ENCODE data around the gene MTCL3.
A peak's percentile ranks its signal among the peaks of the same experiment; 100 is the strongest.

Gene MTCL3

GRCh38 chr6:127497410-127497809 lies 21.7 kb downstream of the MTCL3 start:
- no peaks in the 10 kb centered on the region for H3K36me3 ChIP-seq (ENCODE audit: insufficient read depth, low read length)
- H3K4me2 ChIP-seq (ENCODE audit: insufficient read depth, low read length): no peak overlapping the region
- H3K27me3 ChIP-seq (ENCODE audit: insufficient read depth, low read length, poor library complexity): no peaks in the 10 kb centered on the region
- H3K9ac ChIP-seq (ENCODE audit: low read depth, low read length): no peak overlapping the region
- H3K4me1 ChIP-seq (ENCODE audit: insufficient read depth, low read length): peaks cover 12% of the 10 kb centered on the region
- H3K4me3 ChIP-seq (ENCODE audit: low read depth in 1 of 2, low read length in 2 of 2): no peak overlapping the region
- TF ChIP-seq CTCF (IDR thresholded peaks at IDR 0.05; ENCODE audit: borderline replicate concordance, extremely low read depth, low read length, poor library complexity, severe bottlenecking) (no peak), EZH2 (IDR thresholded peaks at IDR 0.05; ENCODE audit: borderline replicate concordance, low read depth, low read length, severe bottlenecking) (no peak)
- H3K27ac ChIP-seq (ENCODE audit: low read length): no peak overlapping the region
- H2AFZ ChIP-seq (ENCODE audit: low read depth, low read length): no peak overlapping the region
- no peaks in the 10 kb centered on the region for H3K9me3 ChIP-seq (ENCODE audit: insufficient read depth, low read length, severe bottlenecking)
- ATAC-seq (ENCODE audit: insufficient read depth, low read depth) (no peak), DNase-seq (no peak)
- H3K79me2 ChIP-seq (ENCODE audit: insufficient read depth, low read length): no peaks in the 10 kb centered on the region
- H4K20me1 ChIP-seq (ENCODE audit: insufficient read depth, low read length): no peaks in the 10 kb centered on the region

- Histone ChIP-seq H4K20me1 (ENCODE audit: insufficient read depth, low read length) (no peaks in the 10 kb centered on the region), H3K79me2 (ENCODE audit: insufficient read depth, low read length) (no peaks in the 10 kb centered on the region), H2AFZ (ENCODE audit: low read depth, low read length) (no peak overlapping the region), H3K27ac (ENCODE audit: low read length) (no peak overlapping the region), H3K36me3 (ENCODE audit: insufficient read depth, low read length) (no peaks in the 10 kb centered on the region), H3K9me3 (ENCODE audit: insufficient read depth, low read length, severe bottlenecking) (no peaks in the 10 kb centered on the region), H3K4me1 (ENCODE audit: insufficient read depth, low read length) (peaks cover 12% of the 10 kb centered on the region), H3K4me2 (ENCODE audit: insufficient read depth, low read length) (no peak overlapping the region), H3K9ac (ENCODE audit: low read depth, low read length) (no peak overlapping the region), H3K4me3 (ENCODE audit: low read depth in 1 of 2, low read length in 2 of 2) (no peak overlapping the region), H3K27me3 (ENCODE audit: insufficient read depth, low read length, poor library complexity) (no peaks in the 10 kb centered on the region)
- DNase-seq: no peak
- ATAC-seq (ENCODE audit: insufficient read depth, low read depth): no peak
- TF ChIP-seq CTCF (IDR thresholded peaks at IDR 0.05; ENCODE audit: borderline replicate concordance, extremely low read depth, low read length, poor library complexity, severe bottlenecking): no peak
- TF ChIP-seq EZH2 (IDR thresholded peaks at IDR 0.05; ENCODE audit: borderline replicate concordance, low read depth, low read length, severe bottlenecking): no peak
These were observed 22.7 kb downstream of the MTCL3 start for GRCh38 chr6:127496471-127496870.

GRCh38 chr6:127494240-127494767 lies 24.8 kb downstream of the MTCL3 start:
- TF ChIP-seq EZH2 (IDR thresholded peaks at IDR 0.05; ENCODE audit: borderline replicate concordance, low read depth, low read length, severe bottlenecking): no peak
- no peak for TF ChIP-seq CTCF (IDR thresholded peaks at IDR 0.05; ENCODE audit: borderline replicate concordance, extremely low read depth, low read length, poor library complexity, severe bottlenecking)
- H3K27ac ChIP-seq (ENCODE audit: low read length): peak overlapping the region; percentile 50
- H3K79me2 ChIP-seq (ENCODE audit: insufficient read depth, low read length): no peaks in the 10 kb centered on the region
- no peak overlapping the region for H3K4me3 ChIP-seq (ENCODE audit: low read depth in 1 of 2, low read length in 2 of 2)
- H3K4me2 ChIP-seq (ENCODE audit: insufficient read depth, low read length): no peak overlapping the region
- no peaks in the 10 kb centered on the region for H3K27me3 ChIP-seq (ENCODE audit: insufficient read depth, low read length, poor library complexity)
- H3K4me1 ChIP-seq (ENCODE audit: insufficient read depth, low read length): peaks cover 12% of the 10 kb centered on the region
- H3K9me3 ChIP-seq (ENCODE audit: insufficient read depth, low read length, severe bottlenecking): no peaks in the 10 kb centered on the region
- H3K36me3 ChIP-seq (ENCODE audit: insufficient read depth, low read length): no peaks in the 10 kb centered on the region
- no peaks in the 10 kb centered on the region for H4K20me1 ChIP-seq (ENCODE audit: insufficient read depth, low read length)
- H3K9ac ChIP-seq (ENCODE audit: low read depth, low read length): no peak overlapping the region
- DNase-seq: no peak
- peak; percentile 84 for ATAC-seq (ENCODE audit: insufficient read depth, low read depth)
- H2AFZ ChIP-seq (ENCODE audit: low read depth, low read length): no peak overlapping the region

GRCh38 chr6:127489248-127489647 lies 29.9 kb downstream of the MTCL3 start:
- Histone ChIP-seq H2AFZ (ENCODE audit: low read depth, low read length) (no peak overlapping the region), H3K27ac (ENCODE audit: low read length) (no peak overlapping the region), H3K79me2 (ENCODE audit: insufficient read depth, low read length) (no peaks in the 10 kb centered on the region), H3K9me3 (ENCODE audit: insufficient read depth, low read length, severe bottlenecking) (no peaks in the 10 kb centered on the region), H3K36me3 (ENCODE audit: insufficient read depth, low read length) (no peaks in the 10 kb centered on the region), H3K4me1 (ENCODE audit: insufficient read depth, low read length) (peaks cover 14% of the 10 kb centered on the region), H3K4me3 (ENCODE audit: low read depth in 1 of 2, low read length in 2 of 2) (no peak overlapping the region), H4K20me1 (ENCODE audit: insufficient read depth, low read length) (no peaks in the 10 kb centered on the region), H3K9ac (ENCODE audit: low read depth, low read length) (no peak overlapping the region), H3K4me2 (ENCODE audit: insufficient read depth, low read length) (no peak overlapping the region), H3K27me3 (ENCODE audit: insufficient read depth, low read length, poor library complexity) (no peaks in the 10 kb centered on the region)
- no peak for DNase-seq
- no peak for ATAC-seq (ENCODE audit: insufficient read depth, low read depth)
- TF ChIP-seq CTCF (IDR thresholded peaks at IDR 0.05; ENCODE audit: borderline replicate concordance, extremely low read depth, low read length, poor library complexity, severe bottlenecking): no peak
- no peak for TF ChIP-seq EZH2 (IDR thresholded peaks at IDR 0.05; ENCODE audit: borderline replicate concordance, low read depth, low read length, severe bottlenecking)
